Measurements from ENCODE around the gene FHIT. TPM values are rescaled to one million over a fixed set of nuclear protein-coding genes. Genes with fewer than 3 reads are reported as not detected.

FHIT gene

DNA sequence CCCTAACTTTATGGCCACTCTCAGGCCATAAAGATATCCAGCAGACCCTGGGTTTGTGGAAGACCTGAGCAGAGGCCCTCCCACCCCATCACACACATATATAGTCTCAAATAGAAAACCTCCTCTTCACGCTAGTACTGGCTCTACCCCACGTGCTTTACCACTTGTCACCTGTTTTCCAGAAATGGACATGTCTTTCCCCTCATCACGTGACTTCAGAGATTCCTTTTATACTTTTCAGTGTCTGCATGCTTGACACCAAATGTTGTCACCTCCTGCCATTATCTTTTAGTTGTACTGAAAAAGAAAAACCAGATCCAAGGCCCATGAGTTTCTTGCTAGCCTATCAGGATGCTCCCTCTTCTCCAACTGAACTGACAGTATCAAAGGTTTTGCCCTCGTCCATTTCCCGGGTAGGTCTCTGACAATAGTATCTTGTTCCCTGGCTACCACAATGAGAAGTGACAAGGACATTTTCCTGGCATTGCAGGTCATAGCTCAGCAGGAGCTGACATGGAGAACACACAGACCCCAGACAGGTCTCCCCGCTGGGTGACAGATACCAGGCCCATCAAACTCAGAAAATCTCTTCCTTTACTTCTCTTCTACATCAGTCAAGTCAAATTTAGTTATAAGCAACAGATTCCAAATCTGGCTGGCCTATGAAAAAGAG lies 1551.5 kb downstream of the FHIT start:
- Histone ChIP-seq H4K8ac (ENCODE audit: low read depth, low read length) (no peak overlapping the region), H3K4me1 (ENCODE audit: control insufficient read depth, low read depth, low read length) (no peaks in the 10 kb centered on the region), H3K23ac (ENCODE audit: low read length) (no peak overlapping the region), H3K27ac (ENCODE audit: low read depth, low read length) (no peak overlapping the region), H3K4me3 (ENCODE audit: low read length) (no peak overlapping the region), H3K36me3 (ENCODE audit: control insufficient read depth, insufficient read depth, low read length) (no peaks in the 10 kb centered on the region), H3K4ac (ENCODE audit: low read depth, low read length) (no peak overlapping the region), H3K79me1 (ENCODE audit: low read length) (no peaks in the 10 kb centered on the region), H2BK5ac (ENCODE audit: low read length) (no peak overlapping the region), H2AK5ac (ENCODE audit: low read length) (no peak overlapping the region), H4K5ac (ENCODE audit: low read length) (no peak overlapping the region), H3K9ac (ENCODE audit: low read length) (no peak overlapping the region), H3K79me2 (ENCODE audit: control insufficient read depth, insufficient read depth, low read length) (no peaks in the 10 kb centered on the region), H2BK15ac (replicated peaks; ENCODE audit: low read depth) (no peak overlapping the region), H3K4me2 (ENCODE audit: low read length) (no peak overlapping the region), H3K56ac (ENCODE audit: low read length) (no peak overlapping the region), H2BK120ac (ENCODE audit: low read depth, low read length) (no peak overlapping the region), H3K27me3 (ENCODE audit: insufficient read depth, low read length, poor library complexity) (no peaks in the 10 kb centered on the region), H3K18ac (ENCODE audit: low read length) (no peak overlapping the region)
- no peak for DNase-seq
- WGBS (ENCODE audit: extremely low coverage, insufficient coverage, low lambda C conversion rate), result no CpG with 5 or more reads among the region's 6 CpGs

Small RNAs within 50 kb of the gene (small RNA-seq; reads per million reads assigned to genes)
- gene MIR548BB (ENCODE audit: insufficient read depth) (not detected), gene RF00012 (ENCODE audit: insufficient read depth) (not detected)
